ENCODE measurements around the gene BAHD1. TPM values are rescaled to one million over a fixed set of nuclear protein-coding genes. Genes with fewer than 3 reads are reported as not detected.

Gene BAHD1
- total RNA-seq, 1 donor from 2014 or later = 23.9 TPM

GRCh38 chr15:40413036-40413435 is 27.7 kb upstream of the BAHD1 start:
- no peak for TF ChIP-seq CTCF (IDR thresholded peaks at IDR 0.05; ENCODE audit: unreplicated experiment)
- DNase-seq (ENCODE audit: low spot score in 2 of 2, unreplicated experiment in 2 of 2) = no peak
- H3K9me3 Mint-ChIP-seq = no peaks in the 10 kb centered on the region
- no peaks in the 10 kb centered on the region for H3K27me3 Mint-ChIP-seq (ENCODE audit: low read depth)
- H3K27ac Mint-ChIP-seq = no peak overlapping the region
- no peak overlapping the region for H3K4me3 Mint-ChIP-seq
- H3K4me1 Mint-ChIP-seq = no peaks in the 10 kb centered on the region
- peaks cover 43% of the 10 kb centered on the region for H3K36me3 Mint-ChIP-seq

GRCh38 chr15:40414816-40415215 is 25.9 kb upstream of the BAHD1 start:
- Mint-ChIP-seq H3K4me3 (no peak overlapping the region), H3K27me3 (ENCODE audit: low read depth) (no peaks in the 10 kb centered on the region), H3K9me3 (no peaks in the 10 kb centered on the region), H3K27ac (no peak overlapping the region), H3K36me3 (peaks cover 44% of the 10 kb centered on the region), H3K4me1 (no peaks in the 10 kb centered on the region)
- no peak for TF ChIP-seq CTCF (IDR thresholded peaks at IDR 0.05; ENCODE audit: unreplicated experiment)
- DNase-seq (ENCODE audit: low spot score in 2 of 2, unreplicated experiment in 2 of 2) = no peak

GRCh38 chr15:40415226-40415625 is 25.5 kb upstream of the BAHD1 start:
- H3K9me3 Mint-ChIP-seq = no peaks in the 10 kb centered on the region
- H3K4me1 Mint-ChIP-seq = no peaks in the 10 kb centered on the region
- H3K36me3 Mint-ChIP-seq = peaks cover 42% of the 10 kb centered on the region
- TF ChIP-seq CTCF (IDR thresholded peaks at IDR 0.05; ENCODE audit: unreplicated experiment) = no peak
- H3K27me3 Mint-ChIP-seq (ENCODE audit: low read depth) = no peaks in the 10 kb centered on the region
- DNase-seq (ENCODE audit: low spot score in 2 of 2, unreplicated experiment in 2 of 2) = no peak
- H3K27ac Mint-ChIP-seq = no peak overlapping the region
- H3K4me3 Mint-ChIP-seq = no peak overlapping the region

- H3K36me3 Mint-ChIP-seq = peaks cover 33% of the 10 kb centered on the region
- no peak for TF ChIP-seq CTCF (IDR thresholded peaks at IDR 0.05; ENCODE audit: unreplicated experiment)
- no peak overlapping the region for H3K4me3 Mint-ChIP-seq
- no peaks in the 10 kb centered on the region for H3K9me3 Mint-ChIP-seq
- H3K4me1 Mint-ChIP-seq = peaks cover 7% of the 10 kb centered on the region
- no peak for DNase-seq (ENCODE audit: low spot score in 2 of 2, unreplicated experiment in 2 of 2)
- no peaks in the 10 kb centered on the region for H3K27me3 Mint-ChIP-seq (ENCODE audit: low read depth)
- H3K27ac Mint-ChIP-seq = no peak overlapping the region
Measured at GRCh38 chr15:40416056-40416455, 24.7 kb upstream of the BAHD1 start.

- TF ChIP-seq CTCF (IDR thresholded peaks at IDR 0.05; ENCODE audit: unreplicated experiment) = no peak
- Mint-ChIP-seq H3K27me3 (ENCODE audit: low read depth) (no peaks in the 10 kb centered on the region), H3K4me1 (peaks cover 16% of the 10 kb centered on the region), H3K36me3 (peaks cover 18% of the 10 kb centered on the region), H3K9me3 (no peaks in the 10 kb centered on the region), H3K4me3 (no peak overlapping the region), H3K27ac (no peak overlapping the region)
- no peak for DNase-seq (ENCODE audit: low spot score in 2 of 2, unreplicated experiment in 2 of 2)
Measured at GRCh38 chr15:40418126-40418525, 22.6 kb upstream of the BAHD1 start.

GRCh38 chr15:40420071-40420713 is 20.6 kb upstream of the BAHD1 start:
- H3K27me3 Mint-ChIP-seq (ENCODE audit: low read depth) = no peaks in the 10 kb centered on the region
- no peak for DNase-seq (ENCODE audit: low spot score in 2 of 2, unreplicated experiment in 2 of 2)
- no peak for TF ChIP-seq CTCF (IDR thresholded peaks at IDR 0.05; ENCODE audit: unreplicated experiment)
- peaks cover 10% of the 10 kb centered on the region for H3K36me3 Mint-ChIP-seq
- H3K9me3 Mint-ChIP-seq = no peaks in the 10 kb centered on the region
- H3K4me3 Mint-ChIP-seq = no peak overlapping the region
- H3K27ac Mint-ChIP-seq = no peak overlapping the region
- H3K4me1 Mint-ChIP-seq = peaks cover 16% of the 10 kb centered on the region

All from mesothelial cell of epicardium (in vitro differentiated cells).